CD4-positive, alpha-beta T cell (primary cell): Measurements from ENCODE around the gene R3HDM4. TPM values are rescaled to one million over a fixed set of nuclear protein-coding genes. Genes with fewer than 3 reads are reported as not detected.
A peak's percentile ranks its signal among the peaks of the same experiment; 100 is the strongest.

Source experiments
- ATAC-seq: fragments of 200-7000 bp; cut with Tn5 transposase; one replicate; pipeline ENCODE4 v1.10.0; 2022; ENCODE audit warnings: mild to moderate bottlenecking; ENCODE audit not compliant: poor library complexity
- CTCF ChIA-PET: fragments of 350-600 bp; sonication (Branson Sonifier 250); formaldehyde crosslinking; loops from one replicate; lab custom pipeline; 2021; ENCODE audit warnings: antibody characterized with exemption, inconsistent platforms; lab: Charles Lee
- POLR2A ChIA-PET: fragments of 350-600 bp; sonication (Branson Sonifier 250); formaldehyde crosslinking; loops from one replicate; lab custom pipeline; 2021; ENCODE audit warnings: antibody characterized with exemption, inconsistent platforms; lab: Charles Lee
- DNase-seq, 14 experiments: peaks; one replicate each; pipeline ENCODE4 v3.0.0-alpha.2; 2013 to 2020; ENCODE audit warnings: mixed read lengths in 2 of 14
- H3K27ac ChIP-seq, 2 donors: one replicate each; pipeline versions ENCODE4 v1.5.1 to v1.7.0; 2013; ENCODE audit warnings: low read length in 2 of 2, low read depth in 1 of 2, mild to moderate bottlenecking in 1 of 2
- H3K27me3 ChIP-seq, 2 experiments: 1 replicate in 1 of 2; 2 replicates in 1 of 2; pipeline versions ENCODE4 v1.6.1 to v1.7.0; 2013; ENCODE audit warnings: low read length in 2 of 2, control low read depth in 1 of 2, mild to moderate bottlenecking in 1 of 2, moderate library complexity in 1 of 2; ENCODE audit not compliant: insufficient read depth in 2 of 2, control insufficient read depth in 1 of 2
- H3K36me3 ChIP-seq: one replicate; pipeline ENCODE4 v1.6.1; 2013; ENCODE audit warnings: low read length, control low read depth; ENCODE audit not compliant: insufficient read depth
- H3K4me1 ChIP-seq: one replicate; pipeline ENCODE4 v1.6.1; 2013; ENCODE audit warnings: low read length, control low read depth; ENCODE audit not compliant: insufficient read depth
- H3K4me3 ChIP-seq: one replicate; pipeline ENCODE4 v1.5.1; 2013; ENCODE audit warnings: mild to moderate bottlenecking, low read length, moderate library complexity
- H3K9me3 ChIP-seq, 2 experiments: 1 replicate in 1 of 2; 2 replicates in 1 of 2; pipeline versions ENCODE4 v1.6.1 to v1.7.0; 2013; ENCODE audit warnings: low read length in 2 of 2, mild to moderate bottlenecking in 2 of 2, control low read depth in 1 of 2, moderate library complexity in 1 of 2; ENCODE audit not compliant: control insufficient read depth in 1 of 2, insufficient read depth in 1 of 2
- H3K27ac Mint-ChIP-seq: one replicate; pipeline ENCODE4 v1.8.0; 2020; ENCODE audit warnings: mixed read lengths
- H3K27me3 Mint-ChIP-seq: one replicate; pipeline ENCODE4 v1.8.0; 2021; ENCODE audit warnings: mixed read lengths
- H3K36me3 Mint-ChIP-seq: one replicate; pipeline ENCODE4 v1.8.0; 2021; ENCODE audit warnings: low read depth, mixed read lengths
- H3K4me1 Mint-ChIP-seq: one replicate; pipeline ENCODE4 v1.8.0; 2021; ENCODE audit warnings: low read depth, mixed read lengths
- H3K4me3 Mint-ChIP-seq: one replicate; pipeline ENCODE4 v1.8.0; 2020; ENCODE audit warnings: mild to moderate bottlenecking, mixed read lengths
- H3K9me3 Mint-ChIP-seq: one replicate; pipeline ENCODE4 v1.8.0; 2020; ENCODE audit warnings: mixed read lengths
- CTCF ChIP-seq: fragments of 200-600 bp; IDR thresholded peaks from one replicate; pipeline ENCODE4 v1.8.0; 2022; ENCODE audit warnings: antibody characterized with exemption, mild to moderate bottlenecking
- intact Hi-C, 2 experiments: fragments of 100-400 bp; cut with DNase I in 1 of 2; cut with micrococcal nuclease in 1 of 2; formaldehyde crosslinking; loops; one replicate each; pipeline versions ENCODE4 v1.15.1 to v1.9.0; 2023 to 2025; cut with DNase I, micrococcal nuclease
- total RNA-seq, 174 experiments: library from RNA in 2 of 174; stranded (reverse) in 2 of 174; gene quantifications; one replicate each; pipeline ENCODE4 v1.2.3 and lab custom pipeline; 2021 to 2026

The R3HDM4 gene
- total RNA-seq, 2 experiments from 2014 or later: 309 to 313 TPM

GRCh38 chr19:871446-872265 is 41.4 kb downstream of the R3HDM4 start:
- ChIA-PET CTCF (interaction anchor here (1.1 to 2.1 kb wide), 2 partner anchors 8 to 369 kb away, joined by 3 to 13 read pairs; no protein-coding TSS in a partner anchor), POLR2A (interaction anchor here (1.1 to 3.1 kb wide), 6 partner anchors 8 to 113 kb away, joined by 5 to 11 read pairs (median 7); partner anchors contain the start of genes MED16, RNU6-9 and WDR18)
- peak in 5 of 14 experiments; percentile 29 to 69 (median 52) for DNase-seq
- intact Hi-C loops: loop anchor here (2.0 kb wide), 1 partner anchor 21 kb away; the partner anchor contains the start of genes MED16 (in 2 of the 2) and RNU6-9 (in 2 of the 2)
- Histone ChIP-seq H3K9me3 (no peaks in the 10 kb centered on the region), H3K36me3 (peaks cover 46% of the 10 kb centered on the region), H3K4me3 (peak overlapping the region; percentile 58), H3K27me3 (no peaks in the 10 kb centered on the region), H3K27ac (peak overlapping the region; percentile 41 to 62), H3K4me1 (peaks cover 16% of the 10 kb centered on the region)
- Mint-ChIP-seq H3K4me3 (peak overlapping the region; percentile 89), H3K9me3 (no peaks in the 10 kb centered on the region), H3K27me3 (no peaks in the 10 kb centered on the region), H3K4me1 (peaks cover 18% of the 10 kb centered on the region), H3K27ac (peak overlapping the region; percentile 94), H3K36me3 (peaks cover 37% of the 10 kb centered on the region)
- no peak for ATAC-seq
- no peak for TF ChIP-seq CTCF

- H3K4me3 ChIP-seq: no peak overlapping the region
- no peak overlapping the region for H3K4me3 Mint-ChIP-seq
- DNase-seq: no peak
- H3K9me3 Mint-ChIP-seq: no peaks in the 10 kb centered on the region
- H3K36me3 Mint-ChIP-seq: peaks cover 33% of the 10 kb centered on the region
- ATAC-seq: no peak
- H3K27me3 ChIP-seq: no peaks in the 10 kb centered on the region
- H3K27ac ChIP-seq: no peak overlapping the region
- TF ChIP-seq CTCF: no peak
- ChIA-PET POLR2A (no interaction called here), CTCF (interaction anchor here (1.1 kb wide), 1 partner anchor 370 kb away, joined by 3 read pairs; no protein-coding TSS in a partner anchor)
- H3K9me3 ChIP-seq: no peaks in the 10 kb centered on the region
- intact Hi-C loops: no loop called here
- no peaks in the 10 kb centered on the region for H3K27me3 Mint-ChIP-seq
- peaks cover 43% of the 10 kb centered on the region for H3K36me3 ChIP-seq
- H3K4me1 Mint-ChIP-seq: peaks cover 18% of the 10 kb centered on the region
- H3K27ac Mint-ChIP-seq: peak overlapping the region; percentile 51
- peaks cover 16% of the 10 kb centered on the region for H3K4me1 ChIP-seq
Measured at GRCh38 chr19:870963-871401, 42.0 kb downstream of the R3HDM4 start.

- Histone ChIP-seq H3K4me1 (peaks cover 16% of the 10 kb centered on the region), H3K27me3 (no peaks in the 10 kb centered on the region), H3K9me3 (no peaks in the 10 kb centered on the region), H3K36me3 (peaks cover 41% of the 10 kb centered on the region), H3K27ac (no peak overlapping the region), H3K4me3 (no peak overlapping the region)
- peaks cover 28% of the 10 kb centered on the region for H3K36me3 Mint-ChIP-seq
- H3K27ac Mint-ChIP-seq: peak overlapping the region; percentile 76
- intact Hi-C loops: no loop called here
- TF ChIP-seq CTCF: no peak
- ATAC-seq (no peak), DNase-seq (no peak)
- peak overlapping the region; percentile 4 for H3K4me3 Mint-ChIP-seq
- peaks cover 22% of the 10 kb centered on the region for H3K4me1 Mint-ChIP-seq
- ChIA-PET CTCF (interaction anchor here (1.1 kb wide), 1 partner anchor 370 kb away, joined by 3 read pairs; no protein-coding TSS in a partner anchor), POLR2A (no interaction called here)
- H3K27me3 Mint-ChIP-seq: no peaks in the 10 kb centered on the region
- H3K9me3 Mint-ChIP-seq: no peaks in the 10 kb centered on the region
Measured at GRCh38 chr19:870314-870713, 42.7 kb downstream of the R3HDM4 start.
